SK-N-SH (cell line): ENCODE results near the gene ABCB1. TPM values are rescaled to one million over a fixed set of nuclear protein-coding genes. Genes with fewer than 3 reads are reported as not detected.

Experiments used
- CTCF ChIA-PET: fragments of 300-600, 350-600 bp; formaldehyde crosslinking; extraction: SDS; loops from one replicate; lab custom pipeline; 2021; lab: Yijun Ruan, JAX
- POLR2A ChIA-PET: fragments of 350-600 bp; sonication (Branson Sonifier 250); formaldehyde crosslinking; extraction: SDS; loops from one replicate; lab custom pipeline; 2020; ENCODE audit warnings: antibody characterized with exemption, inconsistent platforms; lab: Yijun Ruan, JAX
- DNase-seq: peaks from one replicate; pipeline ENCODE4 v3.0.0; 2012
- H2AFZ ChIP-seq: fragments of 200-600 bp; sonication (generic); 2 replicates; pipeline ENCODE4 v1.8.1; 2016; ENCODE audit warnings: antibody characterized with exemption, mild to moderate bottlenecking, low read depth
- H3F3A ChIP-seq: fragments of 200-600 bp; sonication (generic); replicated peaks from 2 replicates; pipeline ENCODE3; 2016; ENCODE audit warnings: antibody characterized with exemption, mild to moderate bottlenecking; ENCODE audit not compliant: insufficient read depth
- H3K27ac ChIP-seq, 2 experiments: fragments of 200-500 bp in 1 of 2; fragments of 200-600 bp in 1 of 2; sonication (Bioruptor generic) in 1 of 2; sonication (generic), shearing (Covaris generic) in 1 of 2; 2 replicates each; pipeline versions ENCODE4 v1.5.1 to v1.6.1; 2014 to 2016; ENCODE audit warnings: low read depth in 2 of 2, inconsistent platforms in 1 of 2, low read length in 1 of 2, mild to moderate bottlenecking in 1 of 2, mixed read lengths in 1 of 2
- H3K27me3 ChIP-seq: fragments of 200-600 bp; sonication (generic), shearing (Covaris generic); 2 replicates; pipeline ENCODE4 v1.6.1; 2016; ENCODE audit warnings: mixed run types; ENCODE audit not compliant: insufficient read depth
- H3K36me3 ChIP-seq, 2 experiments: fragments of 200-500 bp in 1 of 2; fragments of 200-600 bp in 1 of 2; sonication (Bioruptor generic) in 1 of 2; sonication (generic) in 1 of 2; replicated peaks in 1 of 2; 2 replicates each; pipeline versions ENCODE3 to v1.5.1; 2014 to 2016; ENCODE audit warnings: low read length in 1 of 2, mild to moderate bottlenecking in 1 of 2; ENCODE audit not compliant: insufficient read depth in 2 of 2, control insufficient read depth in 1 of 2
- H3K4me1 ChIP-seq, 2 experiments: fragments of 200-500 bp in 1 of 2; fragments of 200-600 bp in 1 of 2; sonication (Bioruptor generic) in 1 of 2; sonication (generic), shearing (Covaris generic) in 1 of 2; 2 replicates each; pipeline versions ENCODE4 v1.5.1 to v1.6.1; 2014 to 2016; ENCODE audit warnings: low read depth in 1 of 2, low read length in 1 of 2, mixed run types in 1 of 2; ENCODE audit not compliant: insufficient read depth in 2 of 2, control insufficient read depth in 1 of 2
- H3K4me2 ChIP-seq: fragments of 200-600 bp; sonication (generic), shearing (Covaris generic); 2 replicates; pipeline ENCODE4 v1.6.1; 2017; ENCODE audit warnings: mixed run types
- H3K4me3 ChIP-seq, 2 experiments: fragments of 200-500 bp in 1 of 2; fragments of 200-600 bp in 1 of 2; sonication (Bioruptor generic) in 1 of 2; sonication (generic), shearing (Covaris generic) in 1 of 2; 2 replicates each; pipeline versions ENCODE4 v1.5.1 to v1.8.1; 2014 to 2016; ENCODE audit warnings: low read depth in 2 of 2, inconsistent platforms in 1 of 2, low read length in 1 of 2, mild to moderate bottlenecking in 1 of 2, mixed read lengths in 1 of 2, moderate library complexity in 1 of 2
- H3K79me2 ChIP-seq: fragments of 200-600 bp; sonication (generic); 2 replicates; pipeline ENCODE4 v1.8.1; 2017; ENCODE audit warnings: mild to moderate bottlenecking; ENCODE audit not compliant: insufficient read depth
- H3K9ac ChIP-seq: fragments of 200-600 bp; sonication (generic); 2 replicates; pipeline ENCODE4 v1.6.1; 2017; ENCODE audit warnings: mixed run types
- H3K9me2 ChIP-seq: fragments of 200-600 bp; sonication (generic); 2 replicates; pipeline ENCODE4 v1.6.1; 2017; ENCODE audit warnings: mixed run types
- H3K9me3 ChIP-seq: fragments of 200-600 bp; sonication (generic); 2 replicates; pipeline ENCODE4 v1.6.1; 2017; ENCODE audit warnings: mixed run types, mild to moderate bottlenecking, moderate library complexity
- H4K20me1 ChIP-seq: fragments of 200-600 bp; sonication (generic); 2 replicates; pipeline ENCODE4 v1.6.1; 2017; ENCODE audit warnings: mild to moderate bottlenecking, mixed run types; ENCODE audit not compliant: insufficient read depth
- CHD2 ChIP-seq: fragments of 150-350 bp; IDR thresholded peaks from 2 replicates; pipeline ENCODE4 v1.6.1; 2018; ENCODE audit warnings: low read length; ENCODE audit not compliant: partially characterized antibody
- ELF1 ChIP-seq: IDR thresholded peaks from 2 replicates; pipeline ENCODE4 v1.4.0; 2012
- FOSL2 ChIP-seq: IDR thresholded peaks from 2 replicates; pipeline ENCODE4 v1.4.0; 2012; ENCODE audit warnings: low read depth, mild to moderate bottlenecking, moderate library complexity, borderline replicate concordance
- FOXJ3 ChIP-seq: sonication (generic); formaldehyde crosslinking; IDR thresholded peaks from 2 replicates; pipeline ENCODE4 v1.5.1; 2020; ENCODE audit warnings: mild to moderate bottlenecking, missing genetic modification reagents
- FOXM1 ChIP-seq: IDR thresholded peaks from 2 replicates; pipeline ENCODE4 v1.4.0; 2012; ENCODE audit warnings: low read depth, mild to moderate bottlenecking
- GABPA ChIP-seq: IDR thresholded peaks from 2 replicates; pipeline ENCODE4 v1.4.0; 2012; ENCODE audit warnings: low read depth, mild to moderate bottlenecking
- NFIC ChIP-seq: IDR thresholded peaks from 2 replicates; pipeline ENCODE4 v1.4.0; 2012; ENCODE audit warnings: borderline replicate concordance
- POLR2AphosphoS5 ChIP-seq: IDR thresholded peaks from 2 replicates; pipeline ENCODE4 v1.6.1; 2012; ENCODE audit warnings: low read depth, low read length
- RAD21 ChIP-seq: IDR thresholded peaks from 2 replicates; pipeline ENCODE4 v1.6.1; 2012; ENCODE audit warnings: mild to moderate bottlenecking, low read length
- RFX5 ChIP-seq: IDR thresholded peaks from 2 replicates; pipeline ENCODE4 v1.6.1; 2012; ENCODE audit warnings: mild to moderate bottlenecking, improper control_type of control experiment, low read length
- RXRA ChIP-seq: IDR thresholded peaks from 2 replicates; pipeline ENCODE4 v1.4.0; 2012; ENCODE audit warnings: low read depth, mild to moderate bottlenecking, borderline replicate concordance
- SMC3 ChIP-seq: IDR thresholded peaks from 2 replicates; pipeline ENCODE4 v1.6.1; 2012; ENCODE audit warnings: low read depth, low read length, improper control_type of control experiment
- YY1 ChIP-seq: IDR thresholded peaks from 2 replicates; pipeline ENCODE4 v1.4.0; 2012; ENCODE audit warnings: low read depth, mild to moderate bottlenecking
- WGBS: methylation state at CpG from one replicate; pipeline ENCODE4 v1.1.6; 2017; ENCODE audit warnings: low lambda C conversion rate; 5-methylcytosine and 5-hydroxymethylcytosine counted together
- polyA plus RNA-seq, 3 experiments: library from polyadenylated mRNA; depleted of rRNA; stranded (reverse); fragments of >200 nt; gene quantifications; 2 replicates each; pipeline ENCODE4 v1.2.3, GENCODE V29; 2012
- TF ChIP-seq, protein P1 (sequence below): IDR thresholded peaks from 2 replicates; pipeline ENCODE4 v1.4.0; 2012; ENCODE audit warnings: low read depth, borderline replicate concordance
- TF ChIP-seq, protein P2 (sequence below): fragments of 150-350 bp; IDR thresholded peaks from 2 replicates; pipeline ENCODE4 v1.6.1; 2016; ENCODE audit warnings: mild to moderate bottlenecking, low read depth, low read length
- TF ChIP-seq, protein P3 (sequence below): IDR thresholded peaks from 2 replicates; pipeline ENCODE4 v1.4.0; 2012; ENCODE audit warnings: low read depth
- TF ChIP-seq, protein P4 (sequence below): fragments of 150-350 bp; IDR thresholded peaks from 2 replicates; pipeline ENCODE4 v1.6.1; 2017; ENCODE audit warnings: antibody characterized with exemption, low read length, low read depth, borderline replicate concordance
- TF ChIP-seq, protein P5 (sequence below): IDR thresholded peaks from 2 replicates; pipeline ENCODE4 v1.4.0; 2012; ENCODE audit warnings: low read depth, borderline replicate concordance

Gene ABCB1
- polyA plus RNA-seq, 1 of the 3 experiments (the other 2 are of a cell fraction): 2.0 TPM

DNA sequence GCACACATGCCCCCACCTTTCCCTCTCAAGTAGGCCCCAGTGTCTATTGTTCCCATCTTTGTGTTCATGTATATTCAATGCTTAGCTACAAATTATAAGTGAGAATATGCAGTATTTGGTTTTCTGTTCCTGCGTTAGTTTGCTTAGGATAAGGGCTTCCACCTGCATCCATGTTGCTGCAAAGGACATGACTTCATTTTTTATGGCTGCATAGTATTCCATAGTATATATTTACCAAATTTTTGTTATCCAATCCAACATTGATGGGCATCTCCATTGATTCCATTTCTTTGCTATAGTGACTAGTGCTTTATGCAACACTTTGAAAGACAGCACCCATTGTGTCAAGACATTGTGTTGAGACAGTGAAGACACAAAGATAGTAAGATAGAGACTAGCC lies 106.2 kb downstream of the ABCB1 start:
- H3K9me3 ChIP-seq: no peaks in the 10 kb centered on the region
- H3K4me1 ChIP-seq: no peaks in the 10 kb centered on the region
- no peak overlapping the region for H3K9ac ChIP-seq
- H3K79me2 ChIP-seq: no peaks in the 10 kb centered on the region
- no peak overlapping the region for H3K27ac ChIP-seq
- TF ChIP-seq GABPA (no peak), POLR2AphosphoS5 (no peak), RXRA (no peak), FOSL2 (no peak), YY1 (no peak), ELF1 (no peak), RAD21 (no peak), FOXJ3 (CRISPR knock-in tag) (no peak), SMC3 (no peak), RFX5 (no peak), CHD2 (no peak), NFIC (no peak), FOXM1 (no peak)
- TF ChIP-seq, protein P1, sequence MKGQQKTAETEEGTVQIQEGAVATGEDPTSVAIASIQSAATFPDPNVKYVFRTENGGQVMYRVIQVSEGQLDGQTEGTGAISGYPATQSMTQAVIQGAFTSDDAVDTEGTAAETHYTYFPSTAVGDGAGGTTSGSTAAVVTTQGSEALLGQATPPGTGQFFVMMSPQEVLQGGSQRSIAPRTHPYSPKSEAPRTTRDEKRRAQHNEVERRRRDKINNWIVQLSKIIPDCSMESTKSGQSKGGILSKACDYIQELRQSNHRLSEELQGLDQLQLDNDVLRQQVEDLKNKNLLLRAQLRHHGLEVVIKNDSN: no peak
- TF ChIP-seq, protein P2, sequence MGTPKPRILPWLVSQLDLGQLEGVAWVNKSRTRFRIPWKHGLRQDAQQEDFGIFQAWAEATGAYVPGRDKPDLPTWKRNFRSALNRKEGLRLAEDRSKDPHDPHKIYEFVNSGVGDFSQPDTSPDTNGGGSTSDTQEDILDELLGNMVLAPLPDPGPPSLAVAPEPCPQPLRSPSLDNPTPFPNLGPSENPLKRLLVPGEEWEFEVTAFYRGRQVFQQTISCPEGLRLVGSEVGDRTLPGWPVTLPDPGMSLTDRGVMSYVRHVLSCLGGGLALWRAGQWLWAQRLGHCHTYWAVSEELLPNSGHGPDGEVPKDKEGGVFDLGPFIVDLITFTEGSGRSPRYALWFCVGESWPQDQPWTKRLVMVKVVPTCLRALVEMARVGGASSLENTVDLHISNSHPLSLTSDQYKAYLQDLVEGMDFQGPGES: no peak
- TF ChIP-seq, protein P3, sequence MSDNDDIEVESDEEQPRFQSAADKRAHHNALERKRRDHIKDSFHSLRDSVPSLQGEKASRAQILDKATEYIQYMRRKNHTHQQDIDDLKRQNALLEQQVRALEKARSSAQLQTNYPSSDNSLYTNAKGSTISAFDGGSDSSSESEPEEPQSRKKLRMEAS: no peak
- TF ChIP-seq, protein P4, sequence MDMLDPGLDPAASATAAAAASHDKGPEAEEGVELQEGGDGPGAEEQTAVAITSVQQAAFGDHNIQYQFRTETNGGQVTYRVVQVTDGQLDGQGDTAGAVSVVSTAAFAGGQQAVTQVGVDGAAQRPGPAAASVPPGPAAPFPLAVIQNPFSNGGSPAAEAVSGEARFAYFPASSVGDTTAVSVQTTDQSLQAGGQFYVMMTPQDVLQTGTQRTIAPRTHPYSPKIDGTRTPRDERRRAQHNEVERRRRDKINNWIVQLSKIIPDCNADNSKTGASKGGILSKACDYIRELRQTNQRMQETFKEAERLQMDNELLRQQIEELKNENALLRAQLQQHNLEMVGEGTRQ: no peak
- TF ChIP-seq, protein P5, sequence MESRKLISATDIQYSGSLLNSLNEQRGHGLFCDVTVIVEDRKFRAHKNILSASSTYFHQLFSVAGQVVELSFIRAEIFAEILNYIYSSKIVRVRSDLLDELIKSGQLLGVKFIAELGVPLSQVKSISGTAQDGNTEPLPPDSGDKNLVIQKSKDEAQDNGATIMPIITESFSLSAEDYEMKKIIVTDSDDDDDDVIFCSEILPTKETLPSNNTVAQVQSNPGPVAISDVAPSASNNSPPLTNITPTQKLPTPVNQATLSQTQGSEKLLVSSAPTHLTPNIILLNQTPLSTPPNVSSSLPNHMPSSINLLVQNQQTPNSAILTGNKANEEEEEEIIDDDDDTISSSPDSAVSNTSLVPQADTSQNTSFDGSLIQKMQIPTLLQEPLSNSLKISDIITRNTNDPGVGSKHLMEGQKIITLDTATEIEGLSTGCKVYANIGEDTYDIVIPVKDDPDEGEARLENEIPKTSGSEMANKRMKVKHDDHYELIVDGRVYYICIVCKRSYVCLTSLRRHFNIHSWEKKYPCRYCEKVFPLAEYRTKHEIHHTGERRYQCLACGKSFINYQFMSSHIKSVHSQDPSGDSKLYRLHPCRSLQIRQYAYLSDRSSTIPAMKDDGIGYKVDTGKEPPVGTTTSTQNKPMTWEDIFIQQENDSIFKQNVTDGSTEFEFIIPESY: no peak
- no peaks in the 10 kb centered on the region for H3K36me3 ChIP-seq
- H3K4me3 ChIP-seq: no peak overlapping the region
- H4K20me1 ChIP-seq: no peaks in the 10 kb centered on the region
- H3F3A ChIP-seq: no peaks in the 10 kb centered on the region
- no peak overlapping the region for H3K4me2 ChIP-seq
- 45% methylated on average over 1 of the region's 1 CpG for WGBS
- CTCF ChIA-PET: interaction anchor here (0.9 to 1.2 kb wide), 3 partner anchors 10 to 130 kb away, joined by 3 to 4 read pairs (median 4); no protein-coding TSS in a partner anchor
- H3K9me2 ChIP-seq: no peaks in the 10 kb centered on the region
- H2AFZ ChIP-seq: no peak overlapping the region
- H3K27me3 ChIP-seq: no peaks in the 10 kb centered on the region
- DNase-seq: no peak
- POLR2A ChIA-PET: no interaction called here
